ENCODE results near the gene SLC45A2. TPM values are rescaled to one million over a fixed set of nuclear protein-coding genes. Genes with fewer than 3 reads are reported as not detected.
"Not testable (repeated sequence)": the region's sequence is repeated elsewhere in the genome, so short reads cannot be mapped to it uniquely, and the experiment has no call there.

Gene SLC45A2, protein sequence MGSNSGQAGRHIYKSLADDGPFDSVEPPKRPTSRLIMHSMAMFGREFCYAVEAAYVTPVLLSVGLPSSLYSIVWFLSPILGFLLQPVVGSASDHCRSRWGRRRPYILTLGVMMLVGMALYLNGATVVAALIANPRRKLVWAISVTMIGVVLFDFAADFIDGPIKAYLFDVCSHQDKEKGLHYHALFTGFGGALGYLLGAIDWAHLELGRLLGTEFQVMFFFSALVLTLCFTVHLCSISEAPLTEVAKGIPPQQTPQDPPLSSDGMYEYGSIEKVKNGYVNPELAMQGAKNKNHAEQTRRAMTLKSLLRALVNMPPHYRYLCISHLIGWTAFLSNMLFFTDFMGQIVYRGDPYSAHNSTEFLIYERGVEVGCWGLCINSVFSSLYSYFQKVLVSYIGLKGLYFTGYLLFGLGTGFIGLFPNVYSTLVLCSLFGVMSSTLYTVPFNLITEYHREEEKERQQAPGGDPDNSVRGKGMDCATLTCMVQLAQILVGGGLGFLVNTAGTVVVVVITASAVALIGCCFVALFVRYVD
- 0.09 TPM in 1 of 2 replicates, not detected in the other for total RNA-seq (ENCODE audit: low replicate concordance)

DNA sequence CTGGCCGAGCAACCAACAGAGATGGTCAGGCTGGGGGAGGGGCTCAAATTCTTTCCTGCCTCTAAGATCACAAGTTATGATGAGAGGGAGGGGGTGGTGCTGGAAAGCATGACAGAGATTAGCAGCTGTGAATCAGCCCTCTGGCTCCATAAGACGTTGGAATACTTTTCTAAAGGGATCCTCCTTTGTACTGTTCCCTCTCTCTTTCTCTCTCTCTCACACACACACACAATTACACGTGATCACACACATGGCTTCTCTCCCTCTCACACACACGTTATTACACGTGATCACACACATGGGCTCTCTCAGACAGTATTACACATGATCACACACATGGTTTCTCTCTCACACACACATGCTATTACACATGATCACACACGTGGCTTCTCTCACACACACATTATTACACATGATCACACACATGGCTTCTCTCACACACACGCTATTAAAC is at the start of gene SLC45A2:
Gene SLC45A2, minus strand, starts transcription at position 23 of the 454 bp plus-strand sequence. CDS start 110 bp downstream, outside the sequence.
- DNase-seq (ENCODE audit: low read depth) = no peak
- H3K4me3 ChIP-seq (ENCODE audit: low read depth, low read length) = no peak within 1 kb of the TSS
- TF ChIP-seq, protein P1, sequence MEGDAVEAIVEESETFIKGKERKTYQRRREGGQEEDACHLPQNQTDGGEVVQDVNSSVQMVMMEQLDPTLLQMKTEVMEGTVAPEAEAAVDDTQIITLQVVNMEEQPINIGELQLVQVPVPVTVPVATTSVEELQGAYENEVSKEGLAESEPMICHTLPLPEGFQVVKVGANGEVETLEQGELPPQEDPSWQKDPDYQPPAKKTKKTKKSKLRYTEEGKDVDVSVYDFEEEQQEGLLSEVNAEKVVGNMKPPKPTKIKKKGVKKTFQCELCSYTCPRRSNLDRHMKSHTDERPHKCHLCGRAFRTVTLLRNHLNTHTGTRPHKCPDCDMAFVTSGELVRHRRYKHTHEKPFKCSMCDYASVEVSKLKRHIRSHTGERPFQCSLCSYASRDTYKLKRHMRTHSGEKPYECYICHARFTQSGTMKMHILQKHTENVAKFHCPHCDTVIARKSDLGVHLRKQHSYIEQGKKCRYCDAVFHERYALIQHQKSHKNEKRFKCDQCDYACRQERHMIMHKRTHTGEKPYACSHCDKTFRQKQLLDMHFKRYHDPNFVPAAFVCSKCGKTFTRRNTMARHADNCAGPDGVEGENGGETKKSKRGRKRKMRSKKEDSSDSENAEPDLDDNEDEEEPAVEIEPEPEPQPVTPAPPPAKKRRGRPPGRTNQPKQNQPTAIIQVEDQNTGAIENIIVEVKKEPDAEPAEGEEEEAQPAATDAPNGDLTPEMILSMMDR (IDR thresholded peaks at IDR 0.05; ENCODE audit: insufficient read depth, low read length) = no peak

DNA sequence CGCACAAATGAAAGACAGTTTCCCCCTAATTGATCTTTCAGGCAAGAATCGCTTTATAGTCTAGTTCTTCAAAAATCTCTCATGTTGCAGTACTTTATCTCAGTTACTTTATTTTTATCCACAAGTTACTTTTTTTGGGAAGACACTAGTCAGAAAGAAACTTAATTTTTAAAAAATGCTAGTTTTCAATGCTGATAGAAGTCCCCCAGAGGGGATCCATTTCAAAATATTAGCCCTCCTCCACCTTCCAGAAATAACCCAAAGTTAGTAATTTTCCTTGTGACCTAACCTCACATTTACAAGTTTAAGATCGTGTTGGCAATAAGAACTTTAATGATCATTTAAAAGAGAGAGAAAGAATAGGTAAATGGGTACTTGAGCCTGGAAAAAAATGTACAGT is 47.5 kb upstream of the SLC45A2 start:
- H3K4me3 ChIP-seq (ENCODE audit: low read depth, low read length) = no peak overlapping the region
- TF ChIP-seq, protein P1 (IDR thresholded peaks at IDR 0.05; ENCODE audit: insufficient read depth, low read length) = no peak
- no peak for DNase-seq (ENCODE audit: low read depth)

DNA sequence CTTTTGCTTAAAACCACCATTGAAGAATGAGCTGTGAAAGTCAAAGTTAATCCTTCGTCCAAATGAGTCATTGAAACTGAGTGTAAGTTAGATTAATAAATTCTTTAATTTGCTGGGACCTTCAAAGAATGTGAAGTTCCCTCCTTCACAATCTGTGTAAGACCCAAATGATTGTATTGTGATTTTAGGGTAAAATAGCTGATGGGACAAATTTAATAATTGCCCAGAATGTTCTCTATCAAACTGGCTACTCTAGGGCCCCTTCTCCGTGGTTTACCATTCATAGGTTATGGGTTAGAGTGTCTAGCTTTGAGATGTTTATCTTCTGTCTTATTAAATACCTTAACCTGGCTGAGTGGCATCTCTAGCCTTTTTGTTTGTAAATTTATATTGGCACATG is 46.6 kb upstream of the SLC45A2 start:
- no peak for DNase-seq (ENCODE audit: low read depth)
- TF ChIP-seq, protein P1 (IDR thresholded peaks at IDR 0.05; ENCODE audit: insufficient read depth, low read length) = no peak
- H3K4me3 ChIP-seq (ENCODE audit: low read depth, low read length) = no peak overlapping the region

GRCh38 chr5:34030585-34030984 is 46.1 kb upstream of the SLC45A2 start:
- DNase-seq (ENCODE audit: low read depth); H3K4me3 ChIP-seq (ENCODE audit: low read depth, low read length): not testable (repeated sequence)

GRCh38 chr5:34030048-34030447 is 45.6 kb upstream of the SLC45A2 start:
- no peak overlapping the region for H3K4me3 ChIP-seq (ENCODE audit: low read depth, low read length)
- TF ChIP-seq, protein P1 (IDR thresholded peaks at IDR 0.05; ENCODE audit: insufficient read depth, low read length) = no peak
- DNase-seq (ENCODE audit: low read depth) = peak; percentile 43

- no peak for DNase-seq (ENCODE audit: low read depth)
- no peak overlapping the region for H3K4me3 ChIP-seq (ENCODE audit: low read depth, low read length)
- TF ChIP-seq, protein P1 (IDR thresholded peaks at IDR 0.05; ENCODE audit: insufficient read depth, low read length) = no peak
Measured at GRCh38 chr5:34028349-34028748, 43.9 kb upstream of the SLC45A2 start.

DNA sequence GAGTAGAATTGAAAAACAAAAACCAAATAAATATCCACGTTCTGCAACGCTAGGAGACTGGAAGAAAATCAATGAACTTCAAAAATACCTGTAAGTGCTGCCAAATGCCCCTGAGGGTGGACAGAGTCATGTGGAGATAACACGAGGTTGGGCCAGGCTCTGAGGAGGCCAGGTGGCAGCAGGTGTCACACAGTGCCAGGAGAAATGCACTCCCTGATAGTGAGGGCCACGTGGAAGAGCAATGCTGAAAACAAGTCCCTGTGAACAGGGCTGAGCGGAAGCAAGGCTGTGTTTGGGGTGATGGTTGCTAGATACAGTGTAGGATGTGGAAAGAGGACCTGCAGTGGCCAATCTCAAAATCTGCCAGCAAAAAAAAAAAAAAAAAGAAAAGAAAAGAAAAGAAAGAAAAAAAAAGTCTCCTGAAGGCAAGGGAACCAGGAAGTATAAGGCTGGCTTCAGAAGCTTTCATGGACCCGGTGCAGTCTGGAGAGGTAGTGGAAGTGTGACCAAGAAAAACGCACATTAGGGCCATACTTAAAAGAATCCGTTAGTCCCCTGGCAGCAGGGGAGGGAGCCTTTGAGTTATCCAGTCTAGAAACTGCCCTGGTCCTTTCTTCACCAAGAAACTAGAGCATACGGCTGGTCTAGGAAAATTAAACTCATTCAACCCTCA is 41.7 kb upstream of the SLC45A2 start:
- no peak for DNase-seq (ENCODE audit: low read depth)
- TF ChIP-seq, protein P1 (IDR thresholded peaks at IDR 0.05; ENCODE audit: insufficient read depth, low read length) = no peak

More for the DNA sequence above, 41.7 kb upstream of the SLC45A2 start:
- no peak overlapping the region for H3K4me3 ChIP-seq (ENCODE audit: low read depth, low read length)

All from fibroblast of the aortic adventitia (primary cell).